NT2/D1 (cell line): Measurements from ENCODE around the gene HSD17B2.

ENCODE experiments used
- SUZ12 ChIP-seq: IDR thresholded peaks from 2 replicates; pipeline ENCODE4 v1.6.1; 2011; ENCODE audit not compliant: insufficient read length, insufficient read depth; ENCODE audit errors: extremely low read depth
- YY1 ChIP-seq: IDR thresholded peaks from 2 replicates; pipeline ENCODE4 v1.6.1; 2011; ENCODE audit not compliant: insufficient read length, insufficient read depth

DNA sequence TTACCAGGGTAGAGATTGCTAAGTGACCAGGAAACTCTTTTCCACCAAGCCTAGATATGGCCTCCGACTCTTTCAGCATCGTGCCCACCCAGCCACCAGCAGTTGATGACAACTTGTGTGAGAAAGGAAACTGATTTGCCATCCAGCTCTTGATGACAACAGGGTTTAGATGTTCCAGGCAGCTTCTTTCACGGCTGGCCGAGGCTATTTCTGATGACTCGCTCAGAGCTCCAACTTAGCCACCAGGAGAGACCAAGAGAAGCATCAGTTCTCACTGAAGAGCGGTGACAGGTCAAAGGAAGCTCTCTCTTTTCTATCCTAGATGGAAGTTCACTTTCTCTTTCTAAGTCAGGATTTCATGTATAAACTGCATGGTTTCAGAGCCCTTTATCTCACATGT is 73.7 kb downstream of the HSD17B2 start:
- TF ChIP-seq YY1 (no peak), SUZ12 (no peak)
